HG02763 (cell line): ENCODE measurements around the gene LIMS1.

Experiments used
- ATAC-seq: cut with Tn5 transposase; IDR thresholded peaks from one replicate; pipeline ENCODE4 v1.9.1; 2021; ENCODE audit warnings: mild to moderate bottlenecking, moderate library complexity; ENCODE audit not compliant: unreplicated experiment

LIMS1 gene

GRCh38 chr2:108613261-108614042 is 79.2 kb downstream of the LIMS1 start:
- ATAC-seq = no peak

- ATAC-seq = no peak
Observed at GRCh38 chr2:108614043-108614545, 79.8 kb downstream of the LIMS1 start.

GRCh38 chr2:108614659-108615058 is 80.4 kb downstream of the LIMS1 start:
- no peak for ATAC-seq

GRCh38 chr2:108615480-108616090 is 81.3 kb downstream of the LIMS1 start:
- no peak for ATAC-seq

- no peak for ATAC-seq
Observed at GRCh38 chr2:108616318-108616717, 82.0 kb downstream of the LIMS1 start.

GRCh38 chr2:108616751-108617161 is 82.5 kb downstream of the LIMS1 start:
- no peak for ATAC-seq

GRCh38 chr2:108617617-108618016 is 83.3 kb downstream of the LIMS1 start:
- ATAC-seq = no peak

- no peak for ATAC-seq
Observed at GRCh38 chr2:108619925-108620620, 85.8 kb downstream of the LIMS1 start.

GRCh38 chr2:108620656-108621055 is 86.4 kb downstream of the LIMS1 start:
- no peak for ATAC-seq

- peak; percentile 100 for ATAC-seq
Observed at GRCh38 chr2:108621087-108621559, 86.9 kb downstream of the LIMS1 start.

- no peak for ATAC-seq
Observed at GRCh38 chr2:108621687-108622681, 87.7 kb downstream of the LIMS1 start.

- no peak for ATAC-seq
Observed at GRCh38 chr2:108623616-108624015, 89.3 kb downstream of the LIMS1 start.

- no peak for ATAC-seq
Observed at GRCh38 chr2:108625186-108625827, 91.0 kb downstream of the LIMS1 start.

GRCh38 chr2:108625828-108626195 is 91.5 kb downstream of the LIMS1 start:
- no peak for ATAC-seq

GRCh38 chr2:108626995-108627394 is 92.7 kb downstream of the LIMS1 start:
- ATAC-seq = no peak

GRCh38 chr2:108627911-108628567 is 93.8 kb downstream of the LIMS1 start:
- no peak for ATAC-seq

- ATAC-seq = no peak
Observed at GRCh38 chr2:108628936-108629335, 94.7 kb downstream of the LIMS1 start.

GRCh38 chr2:108629417-108629816 is 95.1 kb downstream of the LIMS1 start:
- peak; percentile 76 for ATAC-seq
